HG02884 (cell line): ENCODE measurements around the gene SORCS2.

Experiments
- ATAC-seq: cut with Tn5 transposase; IDR thresholded peaks from one replicate; pipeline ENCODE4 v1.9.1; 2021; ENCODE audit warnings: mild to moderate bottlenecking, moderate library complexity; ENCODE audit not compliant: unreplicated experiment

Gene SORCS2

DNA sequence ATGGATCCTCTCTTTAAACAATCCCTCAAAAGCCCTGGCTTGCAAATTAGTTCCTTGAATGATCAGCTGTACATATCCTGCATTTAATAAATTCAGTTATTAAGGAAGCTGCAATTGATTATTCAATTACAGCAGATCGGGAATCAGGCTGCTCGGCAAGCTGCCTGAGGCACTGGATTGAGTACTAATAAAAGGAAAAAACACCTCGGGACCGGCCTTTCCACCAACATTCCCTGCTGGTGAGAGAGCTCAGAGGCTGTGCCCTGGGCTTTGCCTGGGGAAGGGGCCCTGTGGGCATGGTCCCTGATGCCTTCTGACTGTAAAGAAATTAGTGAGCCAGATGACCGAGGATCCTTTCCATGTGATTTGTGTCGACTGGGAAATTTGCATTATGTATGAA lies 69.2 kb downstream of the SORCS2 start:
- ATAC-seq = no peak

DNA sequence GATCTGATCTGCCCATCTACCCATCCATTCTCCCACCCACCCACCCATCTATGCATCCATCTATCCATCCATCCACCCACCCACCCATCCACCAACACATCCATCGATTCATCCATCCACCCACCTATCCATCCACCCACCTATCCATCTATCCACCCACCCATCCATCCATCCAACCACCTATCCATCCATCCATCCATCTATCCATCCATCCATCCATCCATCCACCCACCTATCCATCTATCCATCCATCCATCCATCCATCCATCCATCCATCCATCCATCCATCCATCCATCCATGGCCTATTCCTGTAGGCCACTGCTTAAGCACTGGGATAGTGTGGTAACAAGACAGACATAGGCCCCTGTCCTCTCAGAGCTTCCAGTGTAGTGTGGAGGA lies 69.8 kb downstream of the SORCS2 start:
- no peak for ATAC-seq

DNA sequence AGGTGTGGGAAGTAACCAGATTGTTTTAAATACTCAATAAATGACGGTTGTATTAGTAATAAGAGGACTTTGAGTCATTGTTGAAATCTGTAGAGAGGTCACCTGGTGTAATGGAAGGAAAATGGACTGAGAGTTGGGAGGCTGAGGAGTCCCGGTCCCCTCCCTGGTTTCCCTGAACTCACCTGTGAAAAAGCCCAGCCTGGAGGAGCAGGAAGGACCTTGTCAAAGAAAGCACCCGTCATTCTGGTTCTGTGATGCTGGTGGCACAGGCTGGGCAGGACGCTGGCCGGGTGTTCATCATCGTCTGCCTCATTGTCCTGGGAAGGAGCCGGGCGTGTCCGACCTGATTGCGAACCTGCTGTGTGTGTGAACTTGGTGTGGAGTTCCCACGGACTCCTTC lies 70.8 kb downstream of the SORCS2 start:
- no peak for ATAC-seq

DNA sequence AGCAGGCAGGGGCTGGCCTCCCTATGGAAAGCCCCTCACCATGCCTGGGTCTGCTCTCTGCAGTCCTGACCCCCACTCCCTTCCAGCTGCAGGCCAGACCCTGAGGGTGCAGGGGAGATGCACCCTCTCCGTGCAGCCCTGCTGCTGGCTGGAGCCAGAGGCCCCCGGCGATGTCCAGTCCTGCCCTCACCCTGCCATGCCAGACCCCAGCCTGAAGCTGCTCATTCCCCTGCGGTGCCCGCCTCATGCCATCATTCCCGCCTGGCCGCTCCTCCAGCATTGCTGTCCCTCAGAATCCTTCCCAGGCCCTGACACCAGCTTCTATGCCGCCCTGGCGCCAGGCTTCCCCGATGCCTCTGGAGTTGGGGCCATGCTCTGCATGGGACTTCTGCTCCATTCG lies 72.4 kb downstream of the SORCS2 start:
- no peak for ATAC-seq

DNA sequence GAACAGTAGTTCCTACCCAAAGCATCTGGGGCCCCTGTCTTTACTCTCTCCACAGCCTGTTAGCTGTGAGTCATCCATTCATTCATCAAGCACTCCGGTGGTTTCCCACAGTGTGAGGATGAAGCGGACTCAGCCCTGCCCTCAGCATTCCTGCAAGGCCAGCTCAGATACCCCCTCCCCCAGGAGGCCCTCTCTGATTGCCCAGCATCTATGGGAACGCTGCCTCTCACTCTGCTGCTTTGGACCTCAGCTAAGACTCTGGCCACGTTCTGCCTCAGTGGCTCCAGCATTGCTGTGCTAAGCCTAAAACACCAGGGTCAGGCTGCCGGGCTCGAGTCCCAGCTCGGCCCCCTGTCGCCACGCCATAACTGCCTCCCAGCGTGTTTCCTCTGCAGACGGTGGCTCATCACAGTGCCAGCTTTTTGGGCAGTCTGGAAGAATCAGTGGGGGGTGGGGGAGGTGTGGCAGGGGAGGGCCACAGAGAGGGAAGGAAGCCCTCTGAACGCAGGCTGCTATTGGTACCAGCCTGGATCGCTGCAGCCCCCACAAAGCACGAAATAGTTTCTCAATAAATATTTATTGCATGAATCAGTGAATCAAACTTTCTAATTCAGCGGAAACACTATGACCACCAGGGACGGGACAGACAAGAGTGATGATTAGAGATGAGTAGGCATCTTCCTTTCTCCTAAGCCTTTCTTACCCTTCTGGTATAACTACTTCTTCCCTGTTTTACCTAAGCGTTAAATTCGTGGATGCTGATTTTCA lies 74.4 kb downstream of the SORCS2 start:
- ATAC-seq = no peak

DNA sequence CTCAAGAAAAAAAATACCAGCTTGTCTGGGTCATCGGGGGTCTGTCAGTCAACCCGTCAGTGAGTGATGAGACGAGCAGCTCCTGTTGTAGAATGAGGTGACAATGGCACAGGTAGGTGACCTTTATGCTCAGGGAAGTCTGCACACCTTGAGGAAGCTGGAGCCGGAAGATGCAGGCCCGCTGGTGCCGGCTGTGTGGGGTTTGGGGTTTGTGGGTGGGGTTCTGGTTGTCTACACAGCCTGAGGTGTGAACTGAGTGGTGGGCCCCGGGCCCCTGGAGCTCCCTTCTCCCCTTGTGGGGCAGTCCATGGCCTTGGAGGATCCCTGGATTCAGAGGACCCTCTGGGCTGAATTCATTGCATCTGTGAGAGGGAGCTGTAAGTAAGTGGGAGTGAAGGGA lies 75.5 kb downstream of the SORCS2 start:
- ATAC-seq = no peak

DNA sequence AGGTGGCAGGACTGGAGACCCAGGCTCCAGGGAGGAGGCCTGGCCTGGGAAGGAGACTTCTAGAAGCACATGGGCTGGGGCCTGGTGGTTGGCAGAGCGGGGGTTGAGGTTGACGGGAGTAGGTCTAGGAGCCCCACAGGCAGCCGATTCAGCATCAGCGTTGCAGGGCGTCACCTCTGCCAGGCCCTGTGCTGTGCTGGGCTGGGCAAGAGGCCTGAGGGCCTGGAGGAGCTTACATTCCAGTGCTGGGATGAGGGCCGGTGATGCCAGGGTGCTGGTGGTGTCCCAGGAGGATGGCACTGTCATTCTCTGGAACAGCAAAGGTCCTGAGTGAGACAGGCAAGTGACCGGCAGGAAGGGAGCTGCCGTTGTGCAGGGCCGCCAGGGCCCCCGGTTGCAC lies 76.6 kb downstream of the SORCS2 start:
- no peak for ATAC-seq

DNA sequence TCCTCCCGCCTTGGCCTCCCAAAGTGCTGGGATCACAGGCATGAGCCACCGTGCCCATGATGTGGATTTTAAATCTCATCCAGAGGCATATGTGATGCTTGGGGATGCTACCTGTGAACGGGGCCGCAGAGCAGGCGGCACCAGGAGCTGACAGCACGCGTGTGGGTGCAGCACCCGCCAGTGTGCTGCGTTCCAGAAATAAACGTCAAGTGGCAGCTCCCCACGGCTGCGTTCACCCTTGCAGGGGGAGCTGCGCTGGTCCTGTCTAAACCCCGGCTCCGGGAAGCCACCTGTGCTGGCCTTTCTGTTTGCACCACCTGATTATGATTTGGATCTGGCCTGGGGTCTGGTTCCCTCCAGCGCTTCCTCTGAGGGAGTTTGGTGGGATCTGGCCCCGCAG lies 77.8 kb downstream of the SORCS2 start:
- ATAC-seq = no peak

DNA sequence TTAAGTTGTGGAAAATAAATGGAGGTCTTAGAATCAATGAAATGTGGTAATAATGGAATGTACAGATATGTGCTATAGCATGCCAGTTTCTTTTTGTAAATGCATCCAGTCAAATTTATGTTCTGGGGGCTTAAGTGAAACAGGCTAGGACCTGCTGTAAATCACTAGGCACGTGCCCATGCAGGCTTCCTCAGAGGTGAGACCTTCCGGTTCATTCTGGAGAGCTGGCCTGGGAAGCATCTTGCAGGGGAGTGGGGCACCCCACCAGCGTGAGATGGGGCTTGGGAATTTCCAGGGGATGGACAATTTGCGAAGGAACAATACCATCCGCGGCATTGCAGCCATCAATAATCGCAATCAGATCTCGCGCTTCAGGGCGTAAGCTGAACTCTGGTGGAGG lies 80.1 kb downstream of the SORCS2 start:
- no peak for ATAC-seq

DNA sequence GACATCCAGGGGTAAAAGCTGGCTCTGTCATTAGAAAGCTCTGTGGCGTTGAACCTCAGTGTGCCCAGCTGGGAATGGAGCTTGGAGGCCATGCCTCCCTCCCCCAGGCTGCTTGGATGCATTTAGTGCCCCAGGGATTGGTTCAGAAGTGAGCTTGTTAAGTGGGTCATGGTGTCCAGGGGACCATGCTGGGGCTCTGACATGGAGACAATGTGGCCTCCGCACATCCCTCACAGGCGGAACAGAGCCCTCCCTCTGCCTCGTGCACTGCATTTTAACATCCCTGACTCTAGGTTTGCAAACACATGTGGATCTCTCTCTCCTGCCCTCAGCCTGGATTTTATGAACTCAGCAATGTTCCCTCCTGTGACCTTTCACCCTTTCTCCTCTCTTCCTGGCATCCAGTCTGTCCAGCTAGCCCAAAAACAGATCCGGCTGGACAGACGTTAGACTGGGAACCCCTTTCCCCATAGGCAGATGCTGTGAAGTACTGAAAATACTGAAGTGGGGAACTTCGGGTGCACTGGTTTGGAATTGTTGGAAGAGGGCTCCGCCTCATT lies 81.5 kb downstream of the SORCS2 start:
- no peak for ATAC-seq

DNA sequence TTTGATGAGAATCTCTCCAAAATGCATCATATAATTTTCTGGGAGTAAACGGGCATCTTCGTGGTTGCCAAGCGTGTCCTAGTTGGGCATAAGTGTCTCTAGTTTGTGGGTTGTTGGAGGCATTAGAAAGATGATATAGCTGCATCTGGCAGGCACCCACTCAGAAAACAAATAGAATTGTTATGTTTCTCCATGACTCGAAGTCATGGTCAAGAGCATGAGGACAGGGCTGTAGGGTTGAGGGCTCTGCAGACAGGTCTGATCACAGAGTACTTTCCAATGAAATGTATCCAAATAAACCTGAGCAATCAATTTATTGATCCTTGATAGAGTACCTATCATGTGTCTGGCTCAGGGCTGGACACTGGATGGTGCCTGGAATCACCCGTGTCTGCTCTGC lies 82.7 kb downstream of the SORCS2 start:
- ATAC-seq = no peak

DNA sequence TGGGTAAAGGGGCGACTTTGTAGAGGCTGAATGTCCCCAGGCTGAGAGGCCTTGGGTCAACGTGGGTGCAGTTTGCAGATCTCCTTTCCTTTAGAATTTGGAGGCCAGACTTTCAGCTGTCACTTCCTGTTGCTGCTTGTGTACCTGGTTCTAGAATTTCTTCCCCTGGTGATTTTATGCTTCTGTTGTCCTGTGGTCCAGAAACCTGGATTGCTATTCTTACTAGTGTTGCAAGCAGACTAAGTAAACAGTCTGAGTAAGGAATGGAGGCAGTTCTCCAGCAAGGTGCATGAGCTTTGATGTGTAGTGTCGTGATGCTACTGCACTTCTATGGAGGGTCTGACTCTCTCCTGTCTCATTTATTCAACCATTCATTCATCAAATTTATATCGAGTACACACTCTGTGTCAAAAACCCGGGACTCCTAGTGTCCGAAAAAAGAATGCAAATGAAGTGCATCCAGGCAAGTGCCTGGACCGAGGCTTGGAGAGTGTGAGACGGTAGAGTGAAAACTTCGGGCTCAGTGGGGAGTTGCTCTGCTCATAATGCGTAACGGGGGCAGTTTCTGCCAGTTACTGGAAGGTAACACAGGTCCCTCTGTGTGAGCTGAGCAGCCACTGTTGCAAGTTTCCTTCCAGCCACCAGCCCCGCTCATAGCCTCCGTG lies 83.3 kb downstream of the SORCS2 start:
- no peak for ATAC-seq

DNA sequence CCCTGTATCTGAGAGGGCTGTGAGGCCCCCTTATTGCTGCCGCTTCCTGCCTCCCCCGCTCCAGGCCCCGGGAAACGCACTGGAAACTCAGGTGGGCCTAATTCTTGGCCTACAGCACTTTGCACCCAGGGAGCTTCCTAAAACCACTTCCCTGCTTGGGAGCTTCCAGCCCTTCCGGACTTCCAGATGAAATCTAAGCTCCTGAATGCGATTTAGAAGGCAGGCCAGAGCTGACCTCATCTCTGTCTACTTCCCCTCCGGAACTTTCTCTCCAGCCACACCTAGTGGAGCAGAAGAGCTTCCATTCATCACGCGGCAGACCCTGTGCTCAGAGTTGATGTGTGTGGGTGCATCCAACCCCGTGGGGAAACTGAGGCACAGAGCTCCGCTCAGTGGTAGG lies 84.2 kb downstream of the SORCS2 start:
- no peak for ATAC-seq

DNA sequence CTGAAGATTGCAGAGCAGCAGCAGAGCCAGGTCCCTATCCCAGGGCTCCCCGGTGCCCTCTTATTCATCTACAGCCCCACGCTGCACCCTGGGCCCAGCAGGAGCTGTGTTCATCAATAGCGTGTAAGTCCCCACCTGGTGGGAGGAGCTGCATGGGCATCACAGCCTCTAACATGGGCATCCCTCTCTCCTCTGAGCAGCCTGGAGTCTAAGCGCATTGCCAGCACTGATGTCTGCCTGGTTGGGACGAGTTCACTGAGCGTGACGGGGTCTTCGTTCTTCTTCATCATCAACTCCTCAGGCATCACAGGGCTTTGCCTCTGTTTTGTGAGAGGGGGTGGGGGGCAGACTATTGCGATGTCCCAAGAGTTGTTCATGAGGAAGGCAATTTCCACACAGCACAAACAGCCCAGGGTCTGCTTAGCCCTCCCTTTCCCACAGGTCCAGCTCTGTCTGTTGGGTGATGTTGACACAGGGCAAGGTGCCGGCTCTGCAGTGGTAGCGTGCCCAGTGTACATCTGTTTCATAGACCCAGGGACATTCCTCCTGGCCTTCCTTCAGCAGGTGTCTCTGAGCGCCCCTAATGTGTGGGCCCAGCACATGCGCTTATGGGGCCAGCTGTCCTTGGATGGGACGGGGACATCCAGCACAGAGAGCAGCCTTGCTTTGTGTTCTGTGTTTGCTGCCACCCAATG lies 85.9 kb downstream of the SORCS2 start:
- no peak for ATAC-seq

DNA sequence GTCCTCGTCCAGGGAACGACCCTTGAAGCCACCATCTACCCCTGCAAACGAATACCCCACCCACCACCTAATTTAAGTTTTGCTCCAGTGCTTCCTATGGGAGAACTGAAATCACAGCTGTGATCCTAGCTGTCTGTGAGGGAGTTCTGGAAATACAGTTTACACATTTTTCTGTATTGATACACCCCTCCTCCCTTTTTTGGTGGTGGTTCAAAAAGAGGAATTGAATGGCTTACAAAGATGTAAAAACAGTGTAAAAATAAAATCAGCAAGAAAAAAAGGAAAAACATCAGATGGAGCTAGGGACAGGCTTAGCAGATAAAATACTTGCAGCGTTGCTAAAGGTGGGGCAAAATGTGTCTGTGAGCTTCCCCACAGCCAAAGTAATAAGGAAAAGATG lies 86.6 kb downstream of the SORCS2 start:
- ATAC-seq = no peak

DNA sequence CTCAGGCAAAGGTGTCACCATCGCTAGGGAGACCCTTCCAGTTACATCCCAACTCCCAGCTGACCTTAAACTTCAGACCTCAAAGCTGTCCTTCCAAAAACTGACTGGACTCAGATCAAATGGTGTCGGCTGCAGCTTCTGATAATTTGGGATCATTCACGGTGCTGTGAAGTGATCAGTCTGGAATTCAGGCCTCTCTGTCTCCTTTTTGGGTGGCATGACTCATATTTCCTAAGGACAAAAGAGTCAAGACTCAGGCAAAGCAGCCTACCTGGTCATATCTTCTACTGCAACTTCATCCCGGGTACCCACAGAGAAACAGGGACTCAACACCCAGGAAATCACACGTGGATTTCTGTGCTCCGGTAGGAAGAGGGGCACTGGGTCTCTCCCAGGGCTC lies 87.6 kb downstream of the SORCS2 start:
- ATAC-seq = no peak

DNA sequence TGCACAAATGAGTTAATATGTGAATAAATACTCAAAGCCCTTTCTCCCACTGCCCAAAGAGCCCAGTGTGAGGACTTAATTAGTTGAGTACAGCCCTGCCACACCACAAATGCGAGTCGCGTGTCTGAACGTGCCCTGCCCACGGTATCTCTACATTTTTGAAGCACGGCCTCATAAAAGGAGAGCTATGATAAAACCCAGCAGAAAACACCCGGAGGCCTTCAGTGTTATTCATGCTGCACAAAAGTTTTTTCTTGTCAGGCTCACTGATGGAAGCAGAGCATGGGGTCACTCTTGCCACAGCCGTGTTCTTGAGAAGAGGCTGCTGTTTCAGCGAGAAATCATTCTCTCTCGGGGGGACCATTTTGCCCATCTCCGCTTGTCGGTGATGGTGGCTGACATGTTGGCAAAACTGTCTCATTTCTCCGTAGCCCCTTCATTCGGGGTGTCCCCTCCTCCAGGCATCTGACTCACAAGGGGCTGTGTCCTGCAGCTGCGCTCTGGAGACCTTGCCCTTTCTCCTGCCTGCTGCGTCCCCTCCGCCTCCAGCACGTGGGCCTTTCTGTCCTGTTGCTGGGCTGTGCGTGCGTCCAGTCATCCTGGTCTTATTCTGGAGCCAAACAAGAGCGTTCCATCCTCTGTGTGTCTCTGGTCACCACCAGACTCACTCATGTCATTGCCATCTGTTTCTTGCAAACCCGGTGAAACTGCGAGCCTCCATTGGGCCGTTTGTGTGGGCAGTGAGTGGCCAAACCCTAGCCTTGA lies 88.8 kb downstream of the SORCS2 start:
- no peak for ATAC-seq

DNA sequence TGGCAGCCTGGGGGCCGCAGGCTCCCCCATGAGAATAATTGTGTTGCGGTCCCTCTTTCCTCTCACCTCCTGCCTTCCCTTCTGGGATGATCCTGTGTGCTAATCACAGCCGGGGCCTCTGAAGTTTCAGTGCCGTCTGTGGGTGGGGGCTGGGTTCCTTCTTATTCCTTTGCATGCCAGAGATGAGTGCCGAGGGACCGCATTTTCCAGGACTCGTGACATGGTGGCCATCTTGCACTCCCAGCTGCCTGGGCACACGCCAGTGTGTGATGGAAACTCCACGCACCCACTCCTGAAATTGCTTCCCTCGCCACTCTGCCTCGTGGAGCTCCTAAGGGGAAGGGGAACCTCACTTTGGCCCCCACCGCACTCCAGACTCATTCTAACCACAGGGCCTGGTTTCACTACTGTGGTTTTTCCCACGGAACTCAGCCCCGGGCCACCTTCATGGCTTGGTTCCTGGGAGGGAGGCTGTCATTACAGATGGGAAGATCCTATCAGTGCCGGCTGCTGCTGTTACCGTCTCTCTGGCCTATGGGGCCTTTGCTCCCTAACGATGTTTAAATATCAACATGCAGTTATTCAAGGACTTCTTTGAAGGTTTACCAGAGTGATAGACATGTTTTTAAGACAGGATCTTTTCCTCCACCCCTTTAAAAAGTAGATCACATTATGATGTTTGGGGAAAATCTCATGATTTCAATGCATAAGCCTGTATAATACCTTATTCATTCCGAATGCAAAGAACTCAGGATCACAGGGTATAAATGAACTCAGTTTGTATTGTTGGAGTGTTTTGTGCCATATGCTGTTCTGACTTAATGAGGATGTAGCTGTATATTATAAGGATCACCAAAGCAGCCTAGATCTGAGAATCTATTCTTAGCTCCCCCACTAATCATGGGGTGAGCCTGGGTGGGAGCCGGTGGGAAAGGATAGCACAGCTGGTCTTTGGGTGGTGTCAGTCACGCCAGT lies 89.6 kb downstream of the SORCS2 start:
- ATAC-seq = no peak

DNA sequence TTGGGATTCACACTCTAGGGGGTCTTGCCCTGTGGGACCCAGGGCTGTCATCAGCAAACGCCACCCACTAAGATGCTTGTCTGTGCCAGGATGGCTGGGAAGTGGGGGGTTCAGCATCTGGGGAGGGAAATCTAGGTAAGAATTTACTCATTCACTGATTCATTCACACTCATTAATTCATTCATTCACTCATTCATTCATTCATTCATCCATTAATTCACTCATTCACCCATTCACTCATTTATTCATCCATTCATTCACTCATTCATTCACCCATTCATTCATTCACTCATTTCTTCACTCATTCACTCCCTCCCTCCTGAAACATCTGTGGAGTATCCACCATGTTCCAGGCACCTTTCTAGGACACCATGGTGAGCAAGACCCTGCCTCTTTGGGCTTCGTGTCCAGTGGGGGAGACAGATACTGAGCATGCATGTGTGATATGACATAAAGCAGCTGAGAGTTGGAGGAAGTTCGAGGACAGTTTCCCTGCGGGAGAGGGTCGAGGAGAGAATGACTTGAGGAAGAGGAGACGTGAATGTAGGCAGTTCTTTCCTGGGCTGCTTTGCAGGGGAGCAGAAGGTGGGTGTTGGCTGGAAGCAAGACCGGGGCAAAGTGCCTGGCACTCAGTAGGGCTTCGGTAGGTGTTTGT lies 90.6 kb downstream of the SORCS2 start:
- no peak for ATAC-seq
